ENCODE data around the gene ZKSCAN3.

- peak; percentile 84 for TF ChIP-seq CTCF (conservative IDR thresholded peaks at IDR 0.05)
- no peak; the same call in 1 of the 2 replicates for TF ChIP-seq ZFX (IDR thresholded peaks at IDR 0.05)
Observed at GRCh38 chr6:28383235-28384142, 33.7 kb downstream of the ZKSCAN3 start.
